Parathyroid adenoma (tissue), 2 donors: ENCODE results near the gene CDC34.

Experiments
- H2AFZ ChIP-seq: fragments of 300-600 bp; sonication (generic); one replicate; pipeline ENCODE4 v1.7.0; 2017; ENCODE audit warnings: antibody characterized with exemption, mild to moderate bottlenecking
- H3K27ac ChIP-seq: fragments of 300-600 bp; sonication (generic); one replicate; pipeline ENCODE4 v1.7.0; 2017
- H3K27me3 ChIP-seq: fragments of 300-600 bp; sonication (generic); one replicate; pipeline ENCODE4 v1.7.0; 2017; ENCODE audit warnings: low read length; ENCODE audit not compliant: control insufficient read depth, insufficient read depth
- H3K36me3 ChIP-seq: fragments of 300-600 bp; sonication (generic); one replicate; pipeline ENCODE4 v1.7.0; 2017; ENCODE audit warnings: low read length; ENCODE audit not compliant: control insufficient read depth, insufficient read depth
- H3K4me1 ChIP-seq: fragments of 300-600 bp; sonication (generic); one replicate; pipeline ENCODE4 v1.7.0; 2017; ENCODE audit warnings: control low read depth
- H3K4me2 ChIP-seq: fragments of 300-600 bp; sonication (generic); one replicate; pipeline ENCODE4 v1.7.0; 2017; ENCODE audit warnings: low read length
- H3K4me3 ChIP-seq: fragments of 300-600 bp; sonication (generic); one replicate; pipeline ENCODE4 v1.7.0; 2017; ENCODE audit warnings: low read depth, low read length
- H3K79me2 ChIP-seq: fragments of 300-600 bp; sonication (generic); one replicate; pipeline ENCODE4 v1.7.0; 2017; ENCODE audit warnings: control low read depth
- H3K9ac ChIP-seq: fragments of 300-600 bp; sonication (generic); one replicate; pipeline ENCODE4 v1.7.0; 2017; ENCODE audit warnings: mild to moderate bottlenecking
- H3K9me3 ChIP-seq: fragments of 300-600 bp; sonication (generic); one replicate; pipeline ENCODE4 v1.7.0; 2017; ENCODE audit warnings: low read length; ENCODE audit not compliant: control insufficient read depth
- CTCF ChIP-seq: fragments of 300-600 bp; sonication (generic); IDR thresholded peaks from one replicate; pipeline ENCODE4 v1.7.0; 2017; ENCODE audit warnings: antibody characterized with exemption, mild to moderate bottlenecking
- donor health status: primary hyperparathyroidism.

Gene CDC34

DNA sequence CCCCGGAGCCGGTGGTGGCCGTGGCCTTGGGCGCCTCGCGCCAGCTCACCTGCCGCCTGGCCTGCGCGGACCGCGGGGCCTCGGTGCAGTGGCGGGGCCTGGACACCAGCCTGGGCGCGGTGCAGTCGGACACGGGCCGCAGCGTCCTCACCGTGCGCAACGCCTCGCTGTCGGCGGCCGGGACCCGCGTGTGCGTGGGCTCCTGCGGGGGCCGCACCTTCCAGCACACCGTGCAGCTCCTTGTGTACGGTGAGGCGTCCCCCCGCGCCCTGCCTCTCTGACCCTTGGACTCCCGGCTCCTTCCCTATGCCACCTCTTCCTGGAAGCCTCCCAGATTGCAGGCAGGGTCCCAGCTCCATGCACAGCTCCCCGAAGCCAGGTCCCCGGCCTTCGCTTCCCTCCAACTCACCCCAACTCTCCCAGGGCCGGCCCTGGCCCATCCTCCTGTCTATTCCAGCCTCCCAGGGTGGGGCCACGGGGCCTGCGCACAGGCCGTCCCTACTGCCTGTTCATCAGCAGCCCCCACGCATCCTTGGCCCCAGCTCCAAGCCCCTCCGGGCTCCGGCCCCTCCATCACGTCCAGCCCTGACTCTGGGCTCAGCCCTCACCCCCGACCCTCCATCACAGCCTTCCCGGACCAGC is 33.6 kb upstream of the CDC34 start:
- Histone ChIP-seq H3K27me3 (no peaks in the 10 kb centered on the region), H3K4me1 (peaks cover 2% of the 10 kb centered on the region), H2AFZ (peak overlapping the region; percentile 81), H3K36me3 (no peaks in the 10 kb centered on the region), H3K4me3 (peak overlapping the region; percentile 39), H3K9me3 (no peaks in the 10 kb centered on the region), H3K79me2 (no peaks in the 10 kb centered on the region), H3K9ac (peak overlapping the region; percentile 53), H3K4me2 (peak overlapping the region; percentile 70), H3K27ac (peak overlapping the region; percentile 1)
- TF ChIP-seq CTCF = no peak

DNA sequence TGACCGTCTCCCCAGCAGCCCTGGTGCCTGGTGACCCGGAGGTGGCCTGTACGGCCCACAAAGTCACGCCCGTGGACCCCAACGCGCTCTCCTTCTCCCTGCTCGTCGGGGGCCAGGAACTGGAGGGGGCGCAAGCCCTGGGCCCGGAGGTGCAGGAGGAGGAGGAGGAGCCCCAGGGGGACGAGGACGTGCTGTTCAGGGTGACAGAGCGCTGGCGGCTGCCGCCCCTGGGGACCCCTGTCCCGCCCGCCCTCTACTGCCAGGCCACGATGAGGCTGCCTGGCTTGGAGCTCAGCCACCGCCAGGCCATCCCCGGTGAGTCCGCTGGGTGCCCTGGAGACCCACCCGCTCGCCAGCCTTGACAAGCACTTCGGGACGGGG is 33.1 kb upstream of the CDC34 start:
- peak overlapping the region; percentile 81 for H2AFZ ChIP-seq
- no peaks in the 10 kb centered on the region for H3K79me2 ChIP-seq
- no peak overlapping the region for H3K4me3 ChIP-seq
- peak overlapping the region; percentile 53 for H3K9ac ChIP-seq
- H3K4me2 ChIP-seq = peak overlapping the region; percentile 70
- no peaks in the 10 kb centered on the region for H3K36me3 ChIP-seq
- TF ChIP-seq CTCF = no peak
- no peaks in the 10 kb centered on the region for H3K9me3 ChIP-seq
- peaks cover 2% of the 10 kb centered on the region for H3K4me1 ChIP-seq
- peak overlapping the region; percentile 1 for H3K27ac ChIP-seq
- H3K27me3 ChIP-seq = no peaks in the 10 kb centered on the region

DNA sequence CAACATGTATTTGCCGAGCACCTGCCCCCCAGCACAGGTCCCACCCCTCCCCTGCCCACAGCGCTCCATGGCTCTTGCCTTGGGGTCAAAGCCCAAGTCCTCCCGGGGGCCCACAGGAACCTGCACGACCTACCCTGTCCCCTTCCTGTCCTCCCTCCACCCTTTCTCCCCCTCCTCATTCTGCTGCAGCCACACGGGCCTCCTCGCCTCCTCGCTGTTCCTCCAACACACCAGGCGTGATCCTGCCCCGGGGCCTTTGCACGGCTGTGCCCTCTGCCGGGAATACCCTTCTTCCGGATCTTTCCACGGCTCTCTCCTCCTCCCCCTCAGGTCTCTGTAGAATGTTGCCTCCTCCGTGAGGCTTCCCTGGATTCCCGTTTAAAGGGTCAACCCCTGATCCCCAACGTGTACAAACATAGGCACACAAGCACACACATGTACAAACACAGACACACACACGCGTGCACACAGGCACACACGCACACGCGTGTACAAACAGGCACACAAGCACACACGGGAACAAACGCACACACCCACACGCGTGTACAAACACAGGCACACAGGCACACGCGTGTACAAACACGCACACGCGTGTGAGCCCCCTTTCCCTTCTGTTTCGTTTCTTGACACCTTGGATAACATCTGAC is 32.5 kb upstream of the CDC34 start:
- H3K27ac ChIP-seq = no peak overlapping the region
- H3K4me1 ChIP-seq = peaks cover 2% of the 10 kb centered on the region
- no peak overlapping the region for H3K4me3 ChIP-seq
- no peaks in the 10 kb centered on the region for H3K36me3 ChIP-seq
- no peaks in the 10 kb centered on the region for H3K9me3 ChIP-seq
- no peak overlapping the region for H3K4me2 ChIP-seq
- H3K27me3 ChIP-seq = no peaks in the 10 kb centered on the region
- no peak overlapping the region for H3K9ac ChIP-seq
- no peak for TF ChIP-seq CTCF
- no peak overlapping the region for H2AFZ ChIP-seq
- no peaks in the 10 kb centered on the region for H3K79me2 ChIP-seq

DNA sequence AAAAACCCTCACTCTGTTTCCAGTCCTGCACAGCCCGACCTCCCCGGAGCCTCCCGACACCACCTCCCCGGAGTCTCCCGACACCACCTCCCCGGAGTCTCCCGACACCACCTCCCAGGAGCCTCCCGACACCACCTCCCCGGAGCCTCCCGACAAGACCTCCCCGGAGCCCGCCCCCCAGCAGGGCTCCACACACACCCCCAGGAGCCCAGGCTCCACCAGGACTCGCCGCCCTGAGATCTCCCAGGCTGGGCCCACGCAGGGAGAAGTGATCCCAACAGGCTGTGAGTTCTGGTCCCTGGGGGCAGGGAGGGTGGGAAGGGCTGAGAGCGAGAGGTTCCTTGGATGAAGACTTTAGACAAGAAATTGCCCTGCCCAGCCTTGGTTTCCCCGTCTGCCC is 29.9 kb upstream of the CDC34 start:
- H2AFZ ChIP-seq = no peak overlapping the region
- H3K27me3 ChIP-seq = no peaks in the 10 kb centered on the region
- H3K9me3 ChIP-seq = no peaks in the 10 kb centered on the region
- no peaks in the 10 kb centered on the region for H3K79me2 ChIP-seq
- H3K36me3 ChIP-seq = no peaks in the 10 kb centered on the region
- no peak for TF ChIP-seq CTCF
- H3K27ac ChIP-seq = no peak overlapping the region
- no peak overlapping the region for H3K4me2 ChIP-seq
- no peak overlapping the region for H3K9ac ChIP-seq
- peaks cover 4% of the 10 kb centered on the region for H3K4me1 ChIP-seq
- H3K4me3 ChIP-seq = no peak overlapping the region

DNA sequence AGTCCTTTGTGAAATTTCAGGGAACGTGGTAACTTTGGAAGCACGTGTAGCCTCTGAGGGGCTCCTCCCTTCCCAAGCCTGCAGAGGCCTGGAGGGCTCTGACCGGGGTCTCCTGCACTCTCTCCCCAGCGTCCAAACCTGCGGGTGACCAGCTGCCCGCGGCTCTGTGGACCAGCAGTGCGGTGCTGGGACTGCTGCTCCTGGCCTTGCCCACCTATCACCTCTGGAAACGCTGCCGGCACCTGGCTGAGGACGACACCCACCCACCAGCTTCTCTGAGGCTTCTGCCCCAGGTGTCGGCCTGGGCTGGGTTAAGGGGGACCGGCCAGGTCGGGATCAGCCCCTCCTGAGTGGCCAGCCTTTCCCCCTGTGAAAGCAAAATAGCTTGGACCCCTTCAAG is 26.9 kb upstream of the CDC34 start:
- H2AFZ ChIP-seq = no peak overlapping the region
- no peak overlapping the region for H3K27ac ChIP-seq
- H3K4me1 ChIP-seq = peaks cover 3% of the 10 kb centered on the region
- no peak for TF ChIP-seq CTCF
- peaks cover 8% of the 10 kb centered on the region for H3K79me2 ChIP-seq
- H3K9me3 ChIP-seq = no peaks in the 10 kb centered on the region
- no peaks in the 10 kb centered on the region for H3K27me3 ChIP-seq
- no peak overlapping the region for H3K4me3 ChIP-seq
- no peak overlapping the region for H3K9ac ChIP-seq
- H3K36me3 ChIP-seq = no peaks in the 10 kb centered on the region
- no peak overlapping the region for H3K4me2 ChIP-seq
